MCF 10A (cell line): ENCODE measurements around the gene OR2V2. TPM values are rescaled to one million over a fixed set of nuclear protein-coding genes. Genes with fewer than 3 reads are reported as not detected.
"Not testable (repeated sequence)": the region's sequence is repeated elsewhere in the genome, so short reads cannot be mapped to it uniquely, and the experiment has no call there.

Source experiments
- BruUV-seq: library from RNA; stranded (reverse); fragments of 400-500 nt; replicated peaks from 2 replicates; lab custom pipeline; 2021; lab: Mats Ljungman, UMichigan
- CTCF ChIA-PET: fragments of 300-600 bp; sonication (Branson Sonifier 250); formaldehyde crosslinking; extraction: SDS; loops from one replicate; lab custom pipeline; 2021; ENCODE audit warnings: antibody characterized with exemption, inconsistent platforms; lab: Yijun Ruan, JAX
- POLR2A ChIA-PET: fragments of 300-600, 350-650 bp; sonication (Branson Sonifier 250); formaldehyde crosslinking; extraction: SDS; loops from one replicate; lab custom pipeline; 2020; ENCODE audit warnings: antibody characterized with exemption, inconsistent platforms; lab: Yijun Ruan, JAX
- DNase-seq: peaks from one replicate; pipeline ENCODE4 v3.0.0-alpha.2; 2018; ENCODE audit not compliant: unreplicated experiment
- H3K27ac Mint-ChIP-seq: one replicate; pipeline ENCODE4 v1.8.0; 2022; ENCODE audit warnings: mild to moderate bottlenecking, low read depth, mixed read lengths; ENCODE audit not compliant: unreplicated experiment
- H3K27me3 Mint-ChIP-seq: one replicate; pipeline ENCODE4 v1.8.0; 2022; ENCODE audit warnings: mixed read lengths; ENCODE audit not compliant: insufficient read depth, unreplicated experiment
- H3K36me3 Mint-ChIP-seq: one replicate; pipeline ENCODE4 v1.8.0; 2022; ENCODE audit warnings: mild to moderate bottlenecking, moderate library complexity, mixed read lengths; ENCODE audit not compliant: insufficient read depth, unreplicated experiment
- H3K4me1 Mint-ChIP-seq: one replicate; pipeline ENCODE4 v1.8.0; 2022; ENCODE audit warnings: mixed read lengths; ENCODE audit not compliant: insufficient read depth, unreplicated experiment
- H3K4me3 Mint-ChIP-seq: one replicate; pipeline ENCODE4 v1.8.0; 2022; ENCODE audit warnings: mild to moderate bottlenecking, moderate library complexity, mixed read lengths; ENCODE audit not compliant: unreplicated experiment
- H3K9me3 Mint-ChIP-seq: one replicate; pipeline ENCODE4 v1.8.0; 2022; ENCODE audit warnings: mixed read lengths; ENCODE audit not compliant: unreplicated experiment
- intact Hi-C: fragments of 100-400 bp; cut with micrococcal nuclease; formaldehyde crosslinking; loops from 2 replicates; pipeline ENCODE4 v1.14.1; 2022
- total RNA-seq: library from RNA; stranded (reverse); gene quantifications from 2 replicates; pipeline ENCODE4 v1.2.3, GENCODE V29; 2022
- TF ChIP-seq, protein P1 (sequence below): fragments of 200-600 bp; IDR thresholded peaks from one replicate; pipeline ENCODE4 v1.8.0; 2022; ENCODE audit warnings: antibody characterized with exemption, mild to moderate bottlenecking; ENCODE audit not compliant: unreplicated experiment

The OR2V2 gene
- total RNA-seq, 1 experiment from 2014 or later, result not detected

DNA sequence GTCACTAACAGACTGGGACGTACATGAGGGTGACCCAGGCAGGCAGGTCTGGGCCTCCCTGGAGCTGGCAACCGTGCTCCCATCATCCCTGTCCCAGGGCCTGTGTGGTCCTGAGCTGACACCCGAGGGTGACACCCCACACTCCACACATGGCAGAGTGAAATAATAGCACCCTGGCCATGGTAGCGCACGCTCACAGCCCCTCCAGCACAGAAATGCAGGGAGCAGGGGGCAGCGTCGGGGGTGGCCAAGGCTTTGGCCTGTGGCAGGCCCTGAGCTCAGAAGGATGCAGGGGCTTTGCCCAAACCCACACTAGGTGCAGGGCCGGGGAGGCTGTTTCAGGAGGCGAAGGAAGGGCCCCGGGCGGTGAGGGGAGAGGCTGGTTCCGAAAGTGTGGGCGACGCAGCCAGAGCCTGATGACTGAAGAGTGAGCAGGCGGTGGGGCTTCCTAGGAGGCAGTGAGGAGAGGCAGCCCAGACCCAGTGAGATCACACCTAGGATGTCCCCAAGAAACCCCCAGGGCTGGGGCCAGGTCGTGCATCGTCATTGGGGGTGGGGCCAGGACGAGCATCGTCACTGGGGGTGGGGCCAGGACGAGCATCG, 12.9 kb downstream of the OR2V2 start:
- intact Hi-C loops, result no loop called here
- peak overlapping the region; percentile 97 for H3K27ac Mint-ChIP-seq
- TF ChIP-seq, protein P1, sequence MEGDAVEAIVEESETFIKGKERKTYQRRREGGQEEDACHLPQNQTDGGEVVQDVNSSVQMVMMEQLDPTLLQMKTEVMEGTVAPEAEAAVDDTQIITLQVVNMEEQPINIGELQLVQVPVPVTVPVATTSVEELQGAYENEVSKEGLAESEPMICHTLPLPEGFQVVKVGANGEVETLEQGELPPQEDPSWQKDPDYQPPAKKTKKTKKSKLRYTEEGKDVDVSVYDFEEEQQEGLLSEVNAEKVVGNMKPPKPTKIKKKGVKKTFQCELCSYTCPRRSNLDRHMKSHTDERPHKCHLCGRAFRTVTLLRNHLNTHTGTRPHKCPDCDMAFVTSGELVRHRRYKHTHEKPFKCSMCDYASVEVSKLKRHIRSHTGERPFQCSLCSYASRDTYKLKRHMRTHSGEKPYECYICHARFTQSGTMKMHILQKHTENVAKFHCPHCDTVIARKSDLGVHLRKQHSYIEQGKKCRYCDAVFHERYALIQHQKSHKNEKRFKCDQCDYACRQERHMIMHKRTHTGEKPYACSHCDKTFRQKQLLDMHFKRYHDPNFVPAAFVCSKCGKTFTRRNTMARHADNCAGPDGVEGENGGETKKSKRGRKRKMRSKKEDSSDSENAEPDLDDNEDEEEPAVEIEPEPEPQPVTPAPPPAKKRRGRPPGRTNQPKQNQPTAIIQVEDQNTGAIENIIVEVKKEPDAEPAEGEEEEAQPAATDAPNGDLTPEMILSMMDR, result no peak
- peaks cover 6% of the 10 kb centered on the region for H3K36me3 Mint-ChIP-seq
- ChIA-PET CTCF (interaction anchor here (0.7 to 5.9 kb wide), 8 partner anchors 9 to 377 kb away, joined by 3 to 39 read pairs (median 5); no protein-coding TSS in a partner anchor), POLR2A (interaction anchor here (1.0 to 1.1 kb wide), 3 partner anchors 30 to 376 kb away, joined by 3 to 5 read pairs (median 3); no protein-coding TSS in a partner anchor)
- no peaks in the 10 kb centered on the region for H3K9me3 Mint-ChIP-seq
- peaks cover 25% of the 10 kb centered on the region for H3K27me3 Mint-ChIP-seq
- DNase-seq, result peak; percentile 53
- peaks cover 11% of the 10 kb centered on the region for H3K4me1 Mint-ChIP-seq
- no TSS peak for BruUV-seq
- H3K4me3 Mint-ChIP-seq, result peak overlapping the region; percentile 73

DNA sequence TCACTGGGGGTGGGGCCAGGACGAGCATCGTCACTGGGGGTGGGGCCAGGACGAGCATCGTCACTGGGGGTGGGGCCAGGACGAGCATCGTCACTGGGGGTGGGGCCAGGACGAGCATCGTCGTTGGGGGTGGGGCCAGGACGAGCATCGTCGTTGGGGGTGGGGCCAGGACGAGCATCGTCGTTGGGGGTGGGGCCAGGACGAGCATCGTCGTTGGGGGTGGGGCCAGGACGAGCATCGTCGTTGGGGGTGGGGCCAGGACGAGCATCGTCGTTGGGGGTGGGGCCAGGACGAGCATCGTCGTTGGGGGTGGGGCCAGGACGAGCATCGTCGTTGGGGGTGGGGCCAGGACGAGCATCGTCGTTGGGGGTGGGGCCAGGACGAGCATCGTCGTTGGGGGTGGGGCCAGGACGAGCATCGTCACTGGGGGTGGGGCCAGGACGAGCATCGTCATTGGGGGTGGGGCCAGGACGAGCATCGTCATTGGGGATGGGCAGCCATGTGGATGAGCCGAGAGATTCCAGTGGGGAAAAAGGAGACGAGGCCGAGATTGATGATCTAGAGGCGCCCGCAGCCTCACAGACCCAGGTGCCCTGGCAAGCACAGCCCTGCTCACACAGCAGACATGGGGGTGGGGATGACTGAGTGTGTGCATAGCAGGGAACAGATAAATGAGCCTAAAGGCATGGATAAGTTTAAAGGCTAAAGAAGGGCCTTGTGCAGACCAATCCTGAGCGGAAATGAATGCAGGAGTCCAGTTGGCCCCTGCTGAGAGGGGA, 13.6 kb downstream of the OR2V2 start:
- intact Hi-C loops, H3K9me3 Mint-ChIP-seq, H3K36me3 Mint-ChIP-seq: not testable (repeated sequence)
- ChIA-PET CTCF (interaction anchor here (0.8 to 5.9 kb wide), 4 partner anchors 24 to 378 kb away, joined by 3 to 39 read pairs (median 6); no protein-coding TSS in a partner anchor), POLR2A (interaction anchor here (1.0 kb wide), 1 partner anchor 30 kb away, joined by 3 read pairs; no protein-coding TSS in a partner anchor)
- Mint-ChIP-seq H3K4me1 (peaks cover 11% of the 10 kb centered on the region), H3K4me3 (peak overlapping the region; percentile 73), H3K27me3 (peaks cover 22% of the 10 kb centered on the region), H3K27ac (peak overlapping the region; percentile 97)
- DNase-seq, result peak; percentile 72
- TSS peak; percentile 84 for BruUV-seq

DNA sequence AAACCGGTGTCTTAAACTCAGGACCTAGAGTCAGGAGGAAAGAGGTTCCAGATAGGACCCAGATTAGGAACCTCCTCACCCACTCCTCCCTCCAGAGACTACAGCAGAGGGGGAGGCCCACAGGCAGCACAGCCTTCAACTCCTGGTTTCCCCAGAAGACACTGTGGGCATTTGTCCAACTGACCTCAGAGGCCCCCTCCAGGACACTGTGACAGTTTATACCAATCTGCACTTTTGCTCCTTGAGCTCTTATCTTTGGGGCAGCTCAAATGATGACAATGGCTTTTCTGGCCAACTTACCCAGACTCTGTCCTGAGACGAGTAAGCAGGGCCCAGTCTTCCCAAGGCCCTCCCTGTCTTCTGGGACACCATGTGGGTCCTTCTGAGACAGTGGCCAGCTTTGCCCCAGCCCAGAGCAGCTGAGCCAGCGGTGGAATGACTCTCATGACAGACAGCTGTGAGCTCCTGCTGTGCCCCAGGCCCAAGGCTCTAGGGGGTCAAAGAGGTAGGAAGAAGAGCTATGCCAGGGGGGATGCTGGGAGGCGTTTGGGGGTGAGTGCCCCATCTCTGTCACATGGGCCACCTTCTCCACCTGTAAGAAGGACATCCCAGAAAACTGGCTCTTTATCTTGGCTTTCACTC, 14.3 kb downstream of the OR2V2 start:
- ChIA-PET CTCF (interaction anchor here (0.6 kb wide), 1 partner anchor 9 kb away, joined by 4 read pairs; no protein-coding TSS in a partner anchor), POLR2A (interaction anchor here (0.7 to 2.4 kb wide), 2 partner anchors 12 to 33 kb away, joined by 3 to 8 read pairs; no protein-coding TSS in a partner anchor)
- peak overlapping the region; percentile 97 for H3K27ac Mint-ChIP-seq

DNA sequence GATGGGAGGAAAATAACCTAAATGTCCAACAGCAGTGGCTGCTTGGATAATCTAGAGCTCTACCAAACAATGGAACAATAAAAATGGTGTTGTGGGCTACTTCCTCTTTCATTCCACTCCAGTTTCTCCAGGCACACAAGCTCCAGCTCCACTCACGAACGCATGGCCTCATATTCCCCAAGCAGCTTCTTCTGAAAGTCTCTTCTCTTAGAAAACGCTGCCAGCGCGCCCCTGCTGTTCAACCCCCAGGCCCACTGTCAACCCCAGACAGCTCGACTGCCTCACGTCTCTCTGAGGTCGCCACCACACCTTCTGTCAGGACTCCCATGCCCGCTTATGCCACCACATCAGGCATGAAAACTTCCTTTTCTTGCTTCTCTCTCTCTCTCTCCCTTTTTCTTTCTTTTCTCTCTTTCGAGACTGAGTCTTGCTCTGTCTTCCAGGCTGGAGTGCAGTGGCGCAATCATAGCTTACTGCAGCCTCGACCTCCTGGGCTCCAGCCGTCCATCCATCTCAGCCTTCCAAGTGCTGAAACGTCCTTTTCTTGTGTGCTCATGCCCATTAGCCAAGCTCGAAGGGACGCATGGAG, 16.2 kb downstream of the OR2V2 start:
- CTCF ChIA-PET, result interaction anchor here (0.9 kb wide), 1 partner anchor 10 kb away, joined by 3 read pairs; no protein-coding TSS in a partner anchor
- no peak for DNase-seq
- Mint-ChIP-seq H3K4me3 (no peak overlapping the region), H3K4me1 (peaks cover 22% of the 10 kb centered on the region), H3K36me3 (peaks cover 6% of the 10 kb centered on the region), H3K27me3 (no peaks in the 10 kb centered on the region), H3K9me3 (no peaks in the 10 kb centered on the region), H3K27ac (no peak overlapping the region)
- BruUV-seq, result no TSS peak
- intact Hi-C loops, result no loop called here
- POLR2A ChIA-PET, result interaction anchor here (0.6 to 2.4 kb wide), 4 partner anchors 10 to 362 kb away, joined by 3 to 8 read pairs (median 3); no protein-coding TSS in a partner anchor
- TF ChIP-seq, protein P1, result no peak

More for the DNA sequence above, 14.3 kb downstream of the OR2V2 start:
- TF ChIP-seq, protein P1, result no peak
- BruUV-seq, result no TSS peak
- Mint-ChIP-seq H3K9me3 (no peaks in the 10 kb centered on the region), H3K27me3 (peaks cover 15% of the 10 kb centered on the region), H3K36me3 (peaks cover 6% of the 10 kb centered on the region), H3K4me3 (peak overlapping the region; percentile 69), H3K4me1 (peaks cover 11% of the 10 kb centered on the region)
- no peak for DNase-seq
- intact Hi-C loops, result no loop called here
